Neuronal stem cell (in vitro differentiated cells): Measurements from ENCODE around the gene ZMYND10.

ENCODE experiments used
- DNase-seq: peaks from one replicate; pipeline ENCODE4 v3.0.0-alpha.2; 2013; ENCODE audit warnings: low spot score
- H2AFZ ChIP-seq: one replicate; pipeline ENCODE4 v1.6.1; 2013; ENCODE audit warnings: mild to moderate bottlenecking, low read length, inconsistent platforms
- H2AK5ac ChIP-seq: 2 replicates; pipeline ENCODE4 v1.6.1; 2013; ENCODE audit warnings: low read depth, mild to moderate bottlenecking, inconsistent platforms, low read length, moderate library complexity, mixed read lengths
- H2BK120ac ChIP-seq: 2 replicates; pipeline ENCODE4 v1.6.1; 2013; ENCODE audit warnings: low read depth, mild to moderate bottlenecking, inconsistent platforms, low read length, moderate library complexity, mixed read lengths
- H2BK12ac ChIP-seq: one replicate; pipeline ENCODE4 v1.6.1; 2013; ENCODE audit warnings: low read length, inconsistent platforms
- H2BK15ac ChIP-seq: 2 replicates; pipeline ENCODE4 v1.6.1; 2013; ENCODE audit warnings: mild to moderate bottlenecking, low read length, inconsistent platforms, mixed read lengths
- H2BK5ac ChIP-seq: one replicate; pipeline ENCODE4 v1.6.1; 2013; ENCODE audit warnings: inconsistent platforms, mild to moderate bottlenecking, low read length, moderate library complexity
- H3K14ac ChIP-seq: one replicate; pipeline ENCODE4 v1.6.1; 2013; ENCODE audit warnings: low read length, inconsistent platforms
- H3K18ac ChIP-seq: 2 replicates; pipeline ENCODE4 v1.6.1; 2013; ENCODE audit warnings: low read length, inconsistent platforms
- H3K23ac ChIP-seq: 2 replicates; pipeline ENCODE4 v1.6.1; 2013; ENCODE audit warnings: low read depth, mild to moderate bottlenecking, mixed read lengths, low read length, inconsistent platforms; ENCODE audit not compliant: poor library complexity
- H3K27ac ChIP-seq: replicated peaks from 3 replicates; pipeline ENCODE4 v1.5.1; 2013; ENCODE audit warnings: low read length, inconsistent platforms
- H3K27me3 ChIP-seq, 3 experiments: 2 replicates each; pipeline ENCODE4 v1.6.1; 2013; ENCODE audit warnings: low read length in 3 of 3, mild to moderate bottlenecking in 2 of 3, inconsistent platforms in 1 of 3, low read depth in 1 of 3, mixed read lengths in 1 of 3, moderate library complexity in 1 of 3; ENCODE audit not compliant: control insufficient read depth in 3 of 3, insufficient read depth in 3 of 3
- H3K36me3 ChIP-seq, 2 donors: replicated peaks in 1 of 2; 2 replicates each; pipeline ENCODE4 v1.6.1; 2013; ENCODE audit warnings: low read length in 2 of 2; ENCODE audit not compliant: control insufficient read depth in 2 of 2, insufficient read depth in 2 of 2
- H3K4ac ChIP-seq: 2 replicates; pipeline ENCODE4 v1.6.1; 2013; ENCODE audit warnings: inconsistent platforms, mild to moderate bottlenecking, low read length, moderate library complexity
- H3K4me1 ChIP-seq, 2 donors: 1 replicate in 1 of 2; 2 replicates in 1 of 2; pipeline ENCODE4 v1.6.1; 2013; ENCODE audit warnings: low read length in 2 of 2, low read depth in 1 of 2; ENCODE audit not compliant: control insufficient read depth in 2 of 2, insufficient read depth in 1 of 2
- H3K4me2 ChIP-seq: one replicate; pipeline ENCODE4 v1.6.1; 2013; ENCODE audit warnings: mild to moderate bottlenecking, low read length, inconsistent platforms; ENCODE audit not compliant: insufficient read depth, poor library complexity, severe bottlenecking
- H3K4me3 ChIP-seq, 2 donors: 2 replicates each; pipeline ENCODE4 v1.5.1; 2013; ENCODE audit warnings: low read length in 2 of 2, mild to moderate bottlenecking in 2 of 2, inconsistent platforms in 1 of 2, moderate library complexity in 1 of 2
- H3K79me1 ChIP-seq: one replicate; pipeline ENCODE4 v1.6.1; 2013; ENCODE audit warnings: low read depth, mild to moderate bottlenecking, inconsistent platforms, low read length, moderate library complexity
- H3K9ac ChIP-seq: one replicate; pipeline ENCODE4 v1.6.1; 2013; ENCODE audit warnings: mild to moderate bottlenecking, low read depth, low read length, inconsistent platforms; ENCODE audit not compliant: poor library complexity
- H3K9me3 ChIP-seq, 2 donors: replicated peaks in 1 of 2; 2 replicates each; pipeline versions ENCODE3 to v1.6.1; 2013; ENCODE audit warnings: low read length in 2 of 2, mild to moderate bottlenecking in 2 of 2, inconsistent platforms in 1 of 2, low read depth in 1 of 2, mixed read lengths in 1 of 2, moderate library complexity in 1 of 2; ENCODE audit not compliant: control insufficient read depth in 2 of 2, insufficient read depth in 1 of 2
- H4K8ac ChIP-seq: one replicate; pipeline ENCODE4 v1.6.1; 2013; ENCODE audit warnings: low read depth, mild to moderate bottlenecking, inconsistent platforms, low read length, moderate library complexity
- H4K91ac ChIP-seq: one replicate; pipeline ENCODE4 v1.6.1; 2013; ENCODE audit warnings: low read length, low read depth, mild to moderate bottlenecking, inconsistent platforms; ENCODE audit not compliant: poor library complexity
- WGBS, 2 donors: extraction: QIAGEN DNeasy Blood & Tissue Kit; methylation state at CpG; one replicate each; pipeline ENCODE4 v1.1.7; 2013; ENCODE audit warnings: missing lambda C conversion rate in 2 of 2, mixed read lengths in 1 of 2; ENCODE audit not compliant: insufficient read length in 2 of 2, insufficient replicate concordance in 1 of 2; ENCODE audit errors: extremely low coverage in 2 of 2; 5-methylcytosine and 5-hydroxymethylcytosine counted together

ZMYND10 gene

DNA sequence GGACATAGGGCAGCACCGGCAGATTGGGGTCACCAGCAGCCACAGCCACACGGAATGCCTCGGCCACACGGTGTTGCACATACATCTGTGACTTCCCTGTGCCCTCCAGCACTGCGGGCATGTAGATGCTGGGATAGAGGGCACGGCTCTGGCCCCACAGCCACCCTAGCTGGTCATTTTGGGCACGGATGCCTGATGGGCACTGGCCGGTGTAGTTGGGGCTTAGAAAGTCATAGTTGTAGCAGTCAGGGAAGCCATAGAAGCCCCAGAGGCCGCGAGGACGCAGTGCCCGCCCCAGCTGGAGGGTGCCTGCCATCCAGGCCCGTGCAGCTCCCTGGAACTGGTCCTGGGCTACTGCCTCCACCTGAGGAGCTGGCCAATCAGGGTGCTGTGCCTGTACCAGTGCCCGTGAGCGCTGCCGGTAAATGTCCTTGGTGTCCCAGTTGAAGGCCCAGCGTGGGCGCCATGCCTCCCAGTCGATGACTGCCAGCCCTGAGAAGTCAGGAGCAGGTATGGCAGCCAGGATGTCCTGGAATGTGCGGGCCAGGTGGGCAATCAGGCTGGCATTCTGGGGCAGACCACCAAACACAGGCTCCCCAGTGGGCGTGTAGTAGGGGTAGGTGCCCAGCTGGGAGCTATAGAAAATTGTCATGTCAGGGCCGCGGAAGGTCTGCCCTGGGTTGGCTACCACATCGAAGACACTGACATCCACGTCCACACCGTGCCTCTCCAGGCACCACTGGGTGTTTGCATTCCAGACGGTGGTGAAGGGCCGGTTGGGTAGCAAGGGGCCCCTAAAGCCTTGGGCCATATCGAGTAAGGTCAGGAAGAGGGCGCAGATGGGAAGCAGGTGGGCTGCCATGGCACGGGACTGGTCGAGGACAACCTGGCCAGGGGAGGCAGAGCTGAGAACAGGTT lies 43.2 kb downstream of the ZMYND10 start:
- no CpG with 5 or more reads among the region's 32 CpGs for WGBS, 2 donors

GRCh38 chr3:50300681-50301254 lies 44.8 kb downstream of the ZMYND10 start:
- no peak overlapping the region for H3K9ac ChIP-seq
- H3K27ac ChIP-seq = no peak overlapping the region
- no peak overlapping the region for H2BK5ac ChIP-seq
- no peak overlapping the region for H2BK12ac ChIP-seq
- no peaks in the 10 kb centered on the region for H3K36me3 ChIP-seq
- H3K4me1 ChIP-seq = peaks cover 12 to 14% of the 10 kb centered on the region in 2 donors
- no peak overlapping the region for H2BK15ac ChIP-seq
- no peak for DNase-seq
- H3K79me1 ChIP-seq = no peaks in the 10 kb centered on the region
- H4K8ac ChIP-seq = no peak overlapping the region
- no peak overlapping the region for H2BK120ac ChIP-seq
- no peak overlapping the region for H3K4me3 ChIP-seq
- WGBS, 2 donors = no CpG with 5 or more reads among the region's 6 CpGs
- no peak overlapping the region for H3K14ac ChIP-seq
- H3K9me3 ChIP-seq = no peaks in the 10 kb centered on the region
- H3K27me3 ChIP-seq = no peaks in the 10 kb centered on the region
- peak overlapping the region; percentile 0 for H3K18ac ChIP-seq
- no peak overlapping the region for H3K4me2 ChIP-seq
- no peak overlapping the region for H4K91ac ChIP-seq
- no peak overlapping the region for H3K4ac ChIP-seq
- H2AK5ac ChIP-seq = peak overlapping the region; percentile 40
- no peak overlapping the region for H2AFZ ChIP-seq
- no peak overlapping the region for H3K23ac ChIP-seq

More for the DNA sequence above, 43.2 kb downstream of the ZMYND10 start:
- Histone ChIP-seq H3K27ac (no peak overlapping the region), H2BK5ac (peak overlapping the region; percentile 88), H3K4me1 (peaks cover 12 to 14% of the 10 kb centered on the region in 2 donors), H4K91ac (no peak overlapping the region), H3K79me1 (no peaks in the 10 kb centered on the region), H3K9ac (peak overlapping the region; percentile 78), H3K4ac (peak overlapping the region; percentile 72), H2AFZ (no peak overlapping the region), H3K4me2 (no peak overlapping the region), H2BK15ac (peak overlapping the region; percentile 69), H2BK12ac (no peak overlapping the region), H3K9me3 (no peaks in the 10 kb centered on the region), H4K8ac (peak overlapping the region; percentile 45), H2AK5ac (peak overlapping the region; percentile 96), H3K18ac (peak overlapping the region; percentile 70), H3K36me3 (no peaks in the 10 kb centered on the region), H3K27me3 (no peaks in the 10 kb centered on the region), H3K4me3 (peak overlapping the region in 1 of 2 donors; percentile 11), H2BK120ac (no peak overlapping the region), H3K23ac (no peak overlapping the region), H3K14ac (peak overlapping the region; percentile 84)
- no peak for DNase-seq

DNA sequence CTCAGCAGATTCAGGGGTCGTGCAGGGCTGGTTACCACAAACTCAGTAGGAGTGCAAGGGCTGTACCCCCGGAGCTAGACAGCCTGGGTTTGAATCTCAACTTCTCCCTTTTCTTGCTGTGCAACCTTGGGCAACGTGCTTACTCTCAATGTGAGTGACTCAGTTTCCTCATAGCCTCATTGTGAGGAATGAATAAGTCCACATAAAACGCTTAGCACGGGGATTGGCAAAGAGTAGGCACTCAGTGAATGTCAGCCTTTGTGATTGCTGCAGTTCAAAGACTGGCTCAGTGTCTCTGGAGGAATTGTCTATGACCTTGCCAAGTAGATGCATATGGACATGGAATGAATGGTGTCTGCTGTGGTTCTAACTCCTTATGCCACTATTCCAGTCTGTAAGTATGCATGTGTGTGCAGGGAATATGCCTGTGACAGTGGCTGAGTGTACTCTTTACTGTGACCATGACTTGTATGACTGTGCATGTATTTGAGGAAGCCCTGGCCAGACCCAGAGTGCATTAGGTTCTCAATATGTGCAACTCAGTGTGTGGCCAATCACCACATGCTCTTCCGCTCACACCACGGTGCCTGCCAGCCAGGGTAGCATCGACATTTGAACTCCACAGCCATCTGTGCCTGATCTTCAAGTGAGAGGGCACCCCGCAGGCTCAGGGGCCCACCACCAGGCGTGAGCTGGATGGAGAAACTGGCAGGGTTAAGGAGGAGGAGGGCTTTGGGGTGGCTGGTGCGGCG lies 45.4 kb downstream of the ZMYND10 start:
- no peak overlapping the region for H3K9ac ChIP-seq
- H4K8ac ChIP-seq = no peak overlapping the region
- no peak overlapping the region for H2BK12ac ChIP-seq
- no peak overlapping the region for H3K14ac ChIP-seq
- H3K23ac ChIP-seq = no peak overlapping the region
- peak overlapping the region; percentile 0 for H3K18ac ChIP-seq
- DNase-seq = no peak
- H2BK15ac ChIP-seq = no peak overlapping the region
- no peak overlapping the region for H3K4ac ChIP-seq
- H3K4me2 ChIP-seq = peak overlapping the region; percentile 48
- no peak overlapping the region for H2BK5ac ChIP-seq
- H3K9me3 ChIP-seq = no peaks in the 10 kb centered on the region
- no peaks in the 10 kb centered on the region for H3K27me3 ChIP-seq
- no peaks in the 10 kb centered on the region for H3K79me1 ChIP-seq
- H3K4me3 ChIP-seq = peak overlapping the region; percentile 70 to 82
- no peak overlapping the region for H2BK120ac ChIP-seq
- no CpG with 5 or more reads among the region's 12 CpGs for WGBS, 2 donors
- H2AK5ac ChIP-seq = peak overlapping the region; percentile 40
- peak overlapping the region; percentile 86 for H2AFZ ChIP-seq
- H3K36me3 ChIP-seq = no peaks in the 10 kb centered on the region
- H3K4me1 ChIP-seq = peaks cover 12 to 14% of the 10 kb centered on the region in 2 donors
- no peak overlapping the region for H4K91ac ChIP-seq
- no peak overlapping the region for H3K27ac ChIP-seq

GRCh38 chr3:50299638-50299928 lies 45.9 kb downstream of the ZMYND10 start:
- Histone ChIP-seq H4K8ac (no peak overlapping the region), H3K14ac (no peak overlapping the region), H3K36me3 (no peaks in the 10 kb centered on the region), H2BK5ac (no peak overlapping the region), H3K4me1 (peaks cover 12 to 14% of the 10 kb centered on the region in 2 donors), H4K91ac (no peak overlapping the region), H3K18ac (no peak overlapping the region), H3K4me3 (peak overlapping the region; percentile 70 to 82), H2AK5ac (no peak overlapping the region), H3K9me3 (no peaks in the 10 kb centered on the region), H2BK120ac (no peak overlapping the region), H3K79me1 (no peaks in the 10 kb centered on the region), H2BK12ac (no peak overlapping the region), H3K9ac (no peak overlapping the region), H3K27ac (no peak overlapping the region), H3K27me3 (no peaks in the 10 kb centered on the region), H2AFZ (peak overlapping the region; percentile 86), H2BK15ac (no peak overlapping the region), H3K23ac (no peak overlapping the region), H3K4ac (no peak overlapping the region), H3K4me2 (peak overlapping the region; percentile 48)
- WGBS, 2 donors = no CpG with 5 or more reads among the region's 12 CpGs
- DNase-seq = no peak
